NCI-H526 treated with DMSO at 0.1 percent for 48 hours (cell line): ENCODE data around the gene PRMT7.

Experiments
- DNase-seq: peaks from one replicate; lab custom pipeline; 2025; lab: John Stamatoyannopoulos, UW

The PRMT7 gene

GRCh38 chr16:68363658-68364521 lies 53.1 kb downstream of the PRMT7 start:
- DNase-seq, result no peak

GRCh38 chr16:68364561-68364998 lies 53.8 kb downstream of the PRMT7 start:
- DNase-seq, result no peak

DNA sequence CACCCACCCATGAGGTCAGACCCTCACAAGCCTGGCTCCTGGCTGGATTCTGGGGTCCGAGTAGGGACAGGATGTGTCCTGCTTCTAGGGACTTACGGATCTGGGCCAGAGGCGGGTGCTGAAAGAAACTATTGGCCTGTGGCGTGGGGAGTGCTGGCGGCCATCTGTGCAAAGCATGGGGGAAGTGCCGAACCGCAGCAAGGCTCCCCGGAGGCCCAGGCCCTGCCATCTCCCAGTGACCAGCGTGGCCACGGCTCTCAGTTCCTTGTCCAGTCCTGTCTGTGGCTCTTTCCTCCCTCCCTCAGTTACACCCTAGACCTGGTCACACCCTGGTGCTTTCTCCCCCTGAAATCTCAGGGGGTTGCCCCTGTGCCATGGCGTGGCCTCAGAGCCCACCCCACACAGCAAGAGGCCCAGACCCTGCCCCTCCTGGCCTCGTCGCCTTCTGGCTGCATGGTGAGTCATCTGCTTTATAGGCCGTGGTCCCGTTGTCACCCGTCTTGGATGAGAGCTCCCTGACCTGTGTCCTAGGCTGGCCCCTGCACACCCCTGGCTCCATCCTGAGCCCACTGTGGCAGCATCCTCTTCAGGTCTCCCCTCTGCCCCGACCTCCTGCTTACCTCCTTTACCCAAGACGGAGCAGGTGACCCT lies 54.5 kb downstream of the PRMT7 start:
- DNase-seq, result no peak

DNA sequence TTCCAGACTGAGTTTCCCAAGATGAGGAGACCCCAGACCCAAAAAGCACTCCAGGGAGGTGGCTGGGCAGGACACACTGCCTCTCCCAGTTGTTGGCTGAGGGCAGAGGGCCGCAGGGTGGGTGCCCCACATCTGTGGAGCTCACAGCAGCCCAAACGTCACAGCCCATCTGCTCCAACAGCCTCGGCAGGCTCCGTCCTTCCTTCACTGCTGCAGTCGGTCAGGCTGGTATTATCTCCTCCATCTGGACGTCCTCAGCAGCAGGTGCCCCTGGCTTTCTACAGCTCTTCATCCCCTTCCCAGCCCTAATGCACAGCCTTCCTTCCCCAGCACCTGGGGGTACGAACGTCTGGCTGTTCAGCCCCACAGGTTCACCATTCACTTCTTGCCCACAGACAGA lies 55.2 kb downstream of the PRMT7 start:
- no peak for DNase-seq

GRCh38 chr16:68367030-68367429 lies 56.2 kb downstream of the PRMT7 start:
- no peak for DNase-seq

- no peak for DNase-seq
These were observed 56.6 kb downstream of the PRMT7 start for GRCh38 chr16:68367440-68367839.

GRCh38 chr16:68367891-68368290 lies 57.1 kb downstream of the PRMT7 start:
- DNase-seq, result no peak

GRCh38 chr16:68368301-68368888 lies 57.6 kb downstream of the PRMT7 start:
- DNase-seq, result no peak

DNA sequence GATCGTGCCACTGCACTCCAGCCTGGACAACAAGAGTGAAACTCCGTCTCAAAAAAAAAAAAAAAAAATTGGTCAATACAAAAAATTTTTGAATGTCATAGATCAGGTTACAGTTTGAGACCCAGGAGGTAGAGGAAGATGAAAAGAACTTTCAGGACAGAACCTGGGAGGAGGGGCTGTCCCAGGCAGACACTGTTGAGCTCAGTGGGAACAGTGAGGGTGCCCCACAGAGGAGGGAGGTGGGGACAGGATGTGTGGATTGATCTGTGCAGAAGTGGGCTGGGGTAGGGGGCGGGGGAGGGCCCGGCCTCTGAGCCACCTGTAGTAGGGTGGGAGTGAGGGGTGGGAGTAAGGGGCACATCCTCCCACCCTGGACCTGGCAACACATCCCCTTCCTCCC lies 58.3 kb downstream of the PRMT7 start:
- no peak for DNase-seq

DNA sequence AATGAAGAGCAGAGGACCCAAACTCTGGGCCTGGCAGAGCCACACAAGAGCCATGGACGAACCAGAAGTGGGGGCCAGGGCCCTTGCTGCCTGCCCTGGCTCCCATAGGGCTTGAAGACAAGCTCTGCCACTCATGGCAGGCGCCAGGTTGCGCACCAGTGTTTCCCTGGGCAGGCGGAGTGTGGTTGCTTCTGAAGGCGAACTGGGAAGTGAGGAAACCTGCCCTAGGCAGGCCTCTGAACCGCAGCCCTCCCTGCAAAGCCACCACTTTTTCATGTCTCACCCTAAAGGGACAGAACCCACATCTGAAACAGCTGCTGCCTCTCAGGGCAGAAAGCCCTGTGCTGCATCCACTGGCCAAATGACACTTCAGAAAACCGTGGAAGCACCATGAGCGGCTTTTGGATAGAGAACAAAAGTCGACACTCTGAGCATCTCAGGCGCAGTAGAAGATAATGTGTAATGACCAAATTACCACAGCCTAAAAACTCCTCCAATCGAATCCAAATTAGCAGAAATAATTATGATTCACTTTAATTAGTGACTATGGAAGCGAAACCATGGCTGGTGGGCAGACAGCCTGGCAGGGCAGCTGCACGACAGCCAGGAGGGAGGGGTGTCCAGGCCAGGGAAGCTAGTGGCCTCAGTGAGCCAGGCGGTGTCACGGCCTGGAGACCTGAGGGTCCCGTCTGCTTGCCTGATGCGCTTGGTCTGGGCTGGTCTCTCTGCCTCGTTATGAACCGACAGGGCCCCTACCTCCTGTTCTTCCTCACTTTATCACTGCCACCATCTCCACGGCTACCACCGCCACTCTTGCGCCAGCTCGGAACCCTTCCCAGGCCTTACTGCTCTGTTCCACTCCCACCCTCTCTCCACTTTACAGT lies 59.1 kb downstream of the PRMT7 start:
- DNase-seq, result no peak

DNA sequence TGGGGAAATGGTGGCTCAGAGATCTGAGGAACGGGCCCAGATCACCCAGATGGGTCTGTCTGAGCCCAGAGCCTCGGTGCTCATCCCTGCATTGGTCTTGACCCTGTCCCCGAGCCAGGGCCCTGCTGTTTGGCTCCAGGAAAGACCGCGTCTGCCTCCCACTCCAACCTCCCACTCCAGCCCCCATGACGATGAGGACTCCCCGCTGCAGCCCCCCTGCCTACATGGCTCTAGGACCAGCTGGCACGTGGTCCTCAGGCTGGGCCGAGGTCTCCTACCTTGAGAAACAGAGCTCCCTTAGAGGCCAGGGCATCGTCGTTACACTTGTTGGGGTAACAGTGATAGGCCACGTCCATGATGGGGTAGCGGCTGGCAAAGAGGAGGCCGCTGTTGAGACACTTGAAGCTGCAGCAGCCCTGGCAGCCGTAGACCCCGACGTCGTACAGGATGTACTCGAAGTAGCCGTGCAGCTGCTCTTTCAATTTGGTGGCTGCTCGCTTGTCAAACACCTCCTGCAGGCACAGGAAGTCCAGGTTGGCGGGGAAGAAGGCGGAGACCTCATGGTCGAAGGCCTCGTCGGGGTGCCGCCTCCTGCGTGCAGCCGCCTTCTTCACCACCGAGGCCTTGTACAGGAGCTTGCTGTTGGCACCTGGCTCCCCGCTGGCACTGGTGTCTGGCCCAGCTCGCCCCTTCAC lies 59.9 kb downstream of the PRMT7 start:
- no peak for DNase-seq

DNA sequence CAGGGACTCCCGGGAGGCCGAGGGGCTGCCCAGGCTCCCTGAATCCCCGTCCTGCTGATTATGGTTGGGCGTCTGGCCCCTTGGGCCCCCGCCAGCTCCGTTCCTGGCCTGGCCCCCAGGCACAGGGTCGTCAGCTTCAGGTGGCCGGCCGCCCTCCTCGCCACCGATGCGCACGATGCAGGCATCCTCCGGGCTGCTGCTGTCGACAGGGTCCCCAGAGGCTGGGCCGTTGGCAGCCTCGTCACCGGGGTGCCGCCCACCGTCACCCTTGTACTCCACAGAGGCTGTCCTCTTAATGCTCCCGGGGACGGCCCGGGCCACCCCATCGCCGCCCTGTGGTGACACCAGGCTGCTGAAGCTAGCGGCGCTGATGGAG lies 60.4 kb downstream of the PRMT7 start:
- no peak for DNase-seq

DNA sequence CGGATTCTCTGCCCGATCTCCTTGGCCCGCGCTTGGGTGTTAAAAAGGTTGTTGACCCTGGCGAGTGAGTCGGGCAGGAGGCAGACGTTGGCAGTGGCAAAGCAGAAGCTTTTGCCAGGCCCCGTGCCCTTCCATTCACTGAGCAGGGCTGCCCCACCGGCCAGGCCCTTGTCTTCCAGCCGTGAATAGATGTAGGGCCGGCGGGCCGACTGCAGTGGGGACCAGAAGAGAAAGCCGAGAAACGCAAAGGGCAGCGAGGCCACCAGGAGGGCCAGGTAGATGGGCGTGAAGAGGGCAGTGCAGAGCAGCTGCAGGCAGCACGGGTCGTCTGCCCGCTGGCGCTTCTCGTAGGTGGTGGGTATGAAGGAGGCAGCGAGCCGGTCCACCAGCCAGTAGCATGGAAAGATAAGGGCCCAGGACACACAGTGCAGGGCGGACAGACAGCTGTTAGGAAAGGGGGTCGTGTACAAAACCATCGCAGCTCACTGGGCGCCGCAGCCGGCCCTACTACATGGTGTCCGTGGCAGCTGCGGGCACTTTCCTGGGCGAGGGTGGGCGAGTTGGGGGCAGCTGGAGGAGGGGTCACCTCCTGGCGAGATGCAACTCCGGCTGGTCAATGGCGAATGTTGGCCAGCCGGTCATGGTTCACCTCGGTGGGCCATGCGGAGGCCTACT lies 61.0 kb downstream of the PRMT7 start:
- DNase-seq, result no peak

- DNase-seq, result no peak
These were observed 61.5 kb downstream of the PRMT7 start for GRCh38 chr16:68372381-68372720.

DNA sequence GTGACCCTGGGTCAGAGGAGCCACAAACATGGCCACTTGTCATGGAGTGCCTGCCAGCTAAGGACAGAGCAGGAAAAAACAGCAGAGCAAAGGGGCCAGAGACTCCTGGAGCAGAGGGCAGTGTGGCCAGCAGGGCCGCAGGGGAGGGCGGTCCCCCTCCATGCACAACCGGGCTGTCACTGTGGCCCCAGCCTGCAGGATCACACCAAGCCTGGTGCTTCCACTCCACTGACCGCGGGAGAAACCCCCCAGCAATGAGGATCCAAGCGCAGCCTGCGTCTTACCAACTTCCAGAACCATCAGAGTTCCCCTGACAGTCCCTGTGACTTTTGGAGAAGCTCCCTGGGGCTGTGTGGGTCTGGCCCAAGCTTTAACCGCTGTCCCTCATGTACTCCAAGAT lies 62.0 kb downstream of the PRMT7 start:
- DNase-seq, result no peak

DNA sequence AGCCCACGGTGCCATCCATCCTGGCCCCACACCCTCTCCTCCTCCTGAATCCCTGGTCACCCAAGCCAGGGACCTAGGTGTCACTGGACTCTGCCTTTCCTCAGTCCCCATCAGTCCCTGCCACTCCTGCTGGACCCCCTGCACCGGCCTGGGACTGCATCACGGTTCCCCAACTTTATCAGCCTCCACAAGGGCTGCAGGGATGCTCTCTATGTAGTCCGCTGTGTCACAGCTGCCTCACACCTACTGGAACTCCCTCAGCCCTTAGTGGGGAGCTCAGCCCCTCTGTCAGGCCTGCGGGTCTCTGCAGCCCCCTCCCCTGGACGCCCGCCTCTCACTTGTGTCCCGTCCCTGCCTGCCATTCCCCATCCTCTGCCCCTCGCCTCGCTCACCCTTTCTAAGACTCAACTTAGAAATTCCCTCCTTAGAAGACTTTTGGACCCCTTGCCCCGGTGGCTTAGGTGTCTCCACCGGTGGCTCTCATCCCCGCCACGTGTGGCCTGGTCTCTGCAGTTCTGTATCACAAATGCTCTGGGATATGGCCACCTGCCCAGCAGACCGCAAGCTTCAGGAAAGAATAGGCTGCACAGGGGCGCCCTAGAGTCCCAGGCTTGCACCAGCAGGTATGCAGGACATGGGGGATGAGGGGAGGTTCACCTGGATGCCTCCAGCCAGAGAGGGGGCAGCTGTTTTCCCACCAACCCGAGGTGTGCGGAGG lies 62.9 kb downstream of the PRMT7 start:
- DNase-seq, result no peak

GRCh38 chr16:68374246-68374805 lies 63.5 kb downstream of the PRMT7 start:
- DNase-seq, result no peak

DNA sequence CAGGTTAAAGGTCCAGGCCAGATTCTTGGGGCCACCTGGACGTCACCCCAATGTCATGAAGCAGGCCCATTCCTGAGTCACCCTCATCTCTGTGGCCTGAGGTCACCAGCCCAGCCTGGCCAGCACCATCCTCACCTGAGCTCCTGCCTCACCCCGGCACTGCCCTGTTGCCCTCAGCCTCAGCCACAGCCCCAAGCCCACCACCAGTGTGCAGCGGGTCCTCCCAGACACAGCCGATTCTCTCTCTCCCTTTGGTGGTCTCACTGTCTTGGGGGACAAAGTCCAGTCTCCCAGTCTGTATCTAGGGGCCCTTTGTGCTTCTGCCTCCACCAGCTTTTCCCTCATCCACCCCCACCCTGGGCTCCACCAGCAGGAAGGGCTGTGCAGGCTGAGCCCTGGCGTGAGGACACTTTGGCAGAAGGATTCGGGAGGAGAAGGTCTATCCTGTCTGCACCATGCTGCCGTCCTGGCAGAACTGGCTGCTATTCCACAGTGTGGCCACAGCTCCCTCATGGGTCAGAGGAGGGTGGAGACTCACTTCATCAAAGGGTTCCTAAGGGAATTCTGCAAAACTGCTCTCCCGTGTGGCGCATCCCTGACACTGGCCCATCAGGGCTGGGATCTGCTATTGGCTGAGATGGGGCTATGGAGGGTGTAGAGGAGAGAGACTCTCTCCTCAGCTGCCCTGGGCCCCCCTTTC lies 64.3 kb downstream of the PRMT7 start:
- DNase-seq, result no peak

DNA sequence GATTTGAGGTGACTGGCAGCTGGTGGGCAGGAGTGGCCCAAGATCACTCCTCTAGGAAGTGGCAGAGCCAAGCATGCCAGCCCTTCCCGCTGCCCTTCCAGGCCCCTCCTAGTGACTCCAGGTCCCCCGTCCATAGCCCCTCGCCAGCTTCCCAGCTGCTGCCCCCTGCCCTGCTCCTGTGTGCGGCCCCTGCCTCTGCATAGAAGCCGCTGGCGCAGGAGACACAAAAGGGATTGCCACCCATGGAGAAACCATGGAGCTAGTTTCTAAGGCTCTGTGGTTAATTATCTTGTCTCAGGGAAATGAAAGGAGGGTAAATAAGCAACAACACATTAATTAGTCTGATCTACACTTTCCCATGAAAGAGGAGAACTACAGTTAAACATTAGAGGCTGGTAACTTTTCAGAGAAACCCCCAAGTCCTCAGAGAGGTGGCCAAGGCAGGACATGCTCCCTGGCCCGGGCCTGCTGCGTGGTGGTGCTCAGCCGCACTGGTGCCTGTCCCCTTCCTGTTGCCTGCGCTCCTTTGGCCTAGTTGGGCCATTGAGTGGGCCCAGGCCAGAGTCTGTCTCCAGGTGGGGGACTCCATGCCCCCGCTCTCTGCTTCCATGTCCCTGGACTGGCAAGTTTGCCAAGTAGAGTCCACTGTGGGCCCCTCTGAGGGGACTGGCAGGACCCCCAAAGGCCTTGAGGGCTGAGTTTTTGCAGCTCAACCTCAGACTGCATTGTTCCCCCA lies 65.2 kb downstream of the PRMT7 start:
- no peak for DNase-seq
